Renal cortical epithelial cell (primary cell): ENCODE measurements around the gene KNL1. TPM values are rescaled to one million over a fixed set of nuclear protein-coding genes. Genes with fewer than 3 reads are reported as not detected.
"Not testable (repeated sequence)": the region's sequence is repeated elsewhere in the genome, so short reads cannot be mapped to it uniquely, and the experiment has no call there.

Experiments
- DNase-seq: peaks from one replicate; pipeline ENCODE4 v3.0.0-alpha.2; 2011; ENCODE audit warnings: low read depth
- total RNA-seq: library from RNA; depleted of rRNA; stranded (reverse); fragments of >200 nt; gene quantifications from 2 replicates; pipeline ENCODE4 v1.2.3, GENCODE V29; 2014

Gene KNL1
- total RNA-seq, 1 donor from 2014 or later = 0.80 TPM

DNA sequence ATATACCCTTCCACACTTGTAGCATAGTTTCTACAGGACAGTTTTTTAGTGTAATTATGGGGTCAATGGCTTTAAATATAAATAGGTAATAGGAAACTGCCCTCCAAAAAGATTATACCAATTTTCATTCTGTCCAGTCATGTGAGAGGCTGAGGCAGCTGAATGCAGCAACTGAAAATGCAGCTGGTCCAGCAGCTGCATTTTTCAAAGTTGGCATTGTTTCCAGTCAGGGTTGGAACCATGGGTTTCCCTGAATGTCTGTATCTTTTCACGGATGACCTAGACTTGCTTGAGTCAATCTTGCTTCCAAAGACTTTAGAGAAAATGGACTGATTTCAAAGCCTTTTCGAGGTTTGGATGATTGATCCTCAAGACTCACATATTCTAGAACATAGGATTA, 9.9 kb upstream of the KNL1 start:
- no peak for DNase-seq

DNA sequence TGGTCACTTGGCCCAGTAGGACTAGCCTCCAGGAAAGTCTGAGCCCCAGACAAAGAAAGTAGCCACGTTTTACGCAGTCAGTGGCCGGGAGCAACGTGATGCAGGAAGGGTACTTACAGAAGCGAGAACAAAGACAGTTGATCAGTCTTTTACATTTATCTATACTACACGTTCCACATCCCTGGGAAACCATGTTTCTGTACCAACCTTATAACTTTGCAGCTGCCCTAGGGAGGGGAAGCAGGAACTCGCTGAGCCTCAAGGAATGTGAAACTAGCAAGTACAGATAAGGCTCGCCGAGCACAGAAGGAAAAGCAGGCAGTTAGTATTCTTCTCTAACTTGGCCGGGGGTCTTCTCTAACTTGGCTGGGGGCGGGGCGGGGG, 3.4 kb upstream of the KNL1 start:
- no peak for DNase-seq

DNA sequence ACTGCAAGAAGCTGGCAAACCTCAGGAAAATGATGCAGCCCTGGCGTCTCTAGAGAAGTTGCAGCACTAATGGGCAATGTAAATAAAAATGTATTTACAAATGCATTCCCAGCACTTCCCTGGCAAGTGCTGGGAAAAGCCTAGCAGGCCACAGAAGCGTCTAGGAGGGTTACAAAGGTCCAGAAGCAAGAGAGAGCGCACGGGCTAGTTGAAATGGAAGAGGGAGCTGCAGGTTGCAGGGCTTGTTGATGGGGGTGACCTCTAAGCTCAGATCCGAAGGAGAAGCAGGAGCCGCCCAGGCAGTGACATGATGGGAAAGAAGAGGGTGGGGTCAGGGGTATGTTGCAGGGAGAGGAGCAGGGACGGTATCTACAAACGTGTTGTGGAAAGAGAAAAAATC, 2.7 kb upstream of the KNL1 start:
- no peak for DNase-seq

DNA sequence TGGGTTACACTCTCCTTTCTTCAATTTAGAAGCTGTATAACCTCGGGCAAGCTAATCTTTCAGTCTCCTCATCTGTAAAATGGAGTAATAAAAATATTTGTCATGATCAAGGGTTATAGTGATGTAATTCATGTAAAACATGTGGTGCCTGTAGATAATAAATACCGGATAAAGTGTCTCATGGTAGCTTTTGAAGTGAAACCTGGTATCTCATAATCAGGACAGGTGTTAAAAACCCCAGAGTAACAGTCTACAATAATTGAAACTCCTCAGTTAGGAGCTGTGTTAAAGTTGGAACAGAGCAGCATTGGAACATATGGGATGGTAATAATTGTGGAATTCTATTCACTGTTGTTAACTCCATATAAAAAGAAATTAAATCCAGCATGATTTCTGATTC, 884 bp upstream of the KNL1 start:
- no peak for DNase-seq

DNA sequence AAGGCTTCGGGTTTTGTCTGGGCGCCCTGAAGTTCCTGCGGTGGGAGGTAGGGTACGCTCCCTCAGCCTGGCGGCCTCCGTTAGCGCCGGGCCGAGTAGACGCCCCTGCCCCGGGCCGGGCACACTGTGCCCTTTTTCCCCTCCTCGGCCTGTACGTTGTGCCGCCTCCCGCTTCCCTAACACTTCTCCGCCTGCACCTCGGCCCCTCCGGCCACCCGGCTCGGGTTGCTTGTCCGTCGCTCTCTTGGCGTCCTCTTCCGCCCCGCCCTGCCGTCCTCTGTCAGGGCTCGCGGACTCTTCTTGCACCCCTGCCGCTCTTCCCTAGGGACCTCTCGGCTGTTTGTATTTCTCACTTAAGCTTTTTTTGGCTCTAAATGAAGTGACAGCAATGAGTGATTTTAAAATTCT, 384 bp downstream of the KNL1 start:
- DNase-seq = no peak

DNA sequence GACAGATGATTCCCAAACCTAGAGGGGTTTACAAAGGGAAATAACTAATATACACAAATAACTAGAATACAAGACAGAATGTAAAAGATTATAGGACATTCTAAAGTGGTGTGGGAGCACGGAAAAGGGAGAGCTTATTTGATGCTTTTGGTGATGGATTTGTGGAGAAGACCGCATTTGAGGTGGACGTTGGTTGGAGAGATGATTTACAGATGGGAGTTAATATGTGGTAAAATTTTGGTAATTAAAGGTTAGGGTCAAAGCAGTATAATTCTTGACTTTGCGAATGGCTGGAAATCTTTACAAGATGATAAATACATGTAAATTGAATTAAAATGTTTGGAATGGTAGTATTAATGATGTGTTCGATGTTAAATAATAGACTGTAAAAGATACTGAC, 1.2 kb downstream of the KNL1 start:
- no peak for DNase-seq

DNA sequence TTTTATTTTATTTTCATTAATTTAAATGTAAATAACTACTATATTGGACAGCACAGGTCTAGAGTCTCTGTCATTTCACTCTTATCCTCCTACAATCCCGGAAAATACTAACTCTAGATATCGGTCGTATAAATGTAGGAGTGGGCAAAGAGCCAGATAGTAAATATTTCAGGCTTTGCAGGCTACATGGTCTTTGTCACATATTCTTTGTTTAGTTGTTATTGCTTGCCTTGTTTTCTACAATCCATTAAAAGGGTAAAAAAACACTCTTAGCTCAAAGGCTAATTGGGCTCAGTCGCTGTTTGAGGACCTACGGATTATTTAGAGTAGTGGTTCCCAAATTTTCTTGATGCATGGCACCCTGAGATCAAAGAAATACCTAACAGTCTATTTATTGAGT, 1.7 kb downstream of the KNL1 start:
- DNase-seq = no peak

DNA sequence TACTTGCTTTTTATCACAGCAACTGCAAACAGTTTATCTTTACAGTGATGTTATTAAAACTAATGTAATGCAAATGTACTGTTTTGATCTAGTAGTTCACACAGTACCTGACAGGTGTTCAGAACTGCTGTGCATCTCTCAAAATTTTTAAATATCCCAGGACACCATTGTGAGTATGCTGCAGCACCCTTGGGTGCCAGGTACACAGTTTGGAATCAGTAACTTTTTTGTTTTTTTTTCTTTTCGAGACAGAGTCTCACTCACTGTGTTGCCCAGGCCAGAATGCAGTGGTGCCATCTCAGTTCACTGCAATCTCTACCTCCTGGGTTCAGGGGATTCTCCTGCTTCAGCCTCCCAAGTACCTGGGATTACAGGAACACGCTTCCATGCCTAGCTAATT, 3.0 kb downstream of the KNL1 start:
- no peak for DNase-seq

DNA sequence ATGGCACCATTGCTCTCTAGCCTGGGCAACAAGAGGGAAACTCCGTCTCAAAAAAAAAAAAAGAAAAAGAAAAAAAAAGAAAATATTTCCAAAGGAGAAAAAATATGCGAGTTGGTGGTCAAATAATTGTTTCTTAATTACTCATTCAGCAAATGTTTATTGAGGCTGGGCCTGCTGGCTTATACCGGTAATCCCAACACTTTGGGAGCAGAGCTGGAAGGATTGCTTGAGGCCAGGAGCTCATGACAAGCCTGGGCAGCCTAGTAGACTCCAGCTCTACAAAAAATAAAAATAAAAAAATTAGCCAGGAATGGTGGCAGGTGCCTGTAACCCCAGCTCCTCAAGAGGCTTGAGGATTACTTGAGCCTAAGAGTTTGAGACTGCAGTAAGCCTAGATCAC, 4.1 kb downstream of the KNL1 start:
- no peak for DNase-seq

DNA sequence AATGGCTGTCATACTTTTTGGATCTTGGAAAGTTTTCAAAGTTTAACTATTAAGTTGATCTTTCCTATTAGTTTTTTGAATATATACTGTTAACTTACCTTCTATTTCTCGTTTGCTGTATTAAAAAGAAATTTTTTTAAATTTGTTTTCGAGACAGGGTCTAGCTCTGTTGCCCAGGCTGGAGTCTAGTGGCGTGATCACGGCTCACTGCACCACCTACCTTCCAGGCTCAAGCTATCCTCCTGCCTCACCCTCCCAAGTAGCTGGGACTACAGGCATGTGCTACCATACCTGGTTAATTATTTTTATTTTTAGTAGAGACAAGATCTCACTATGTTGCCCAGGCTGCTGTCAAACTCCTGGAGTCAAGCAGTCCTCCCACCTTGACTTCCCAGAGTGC, 4.6 kb downstream of the KNL1 start:
- DNase-seq = no peak

DNA sequence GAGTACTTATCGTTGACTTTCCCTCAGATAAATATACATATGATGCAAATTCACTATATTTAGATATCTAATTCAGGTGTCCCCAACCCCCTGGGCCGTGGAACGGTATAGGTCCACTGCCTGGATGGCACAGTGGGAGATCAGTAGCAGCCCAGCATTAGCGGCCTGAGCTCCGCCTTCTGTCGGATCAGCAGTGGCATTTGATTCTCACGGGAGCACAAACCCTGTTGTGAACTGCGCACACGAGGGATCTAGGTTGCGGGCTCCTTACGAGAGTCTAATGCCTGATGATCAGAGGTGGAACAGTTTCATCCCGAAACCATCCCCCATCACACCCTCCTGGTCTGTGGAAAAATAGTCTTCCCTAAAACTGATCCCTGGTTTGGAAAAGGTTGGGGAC, 6.9 kb downstream of the KNL1 start:
- no peak for DNase-seq

DNA sequence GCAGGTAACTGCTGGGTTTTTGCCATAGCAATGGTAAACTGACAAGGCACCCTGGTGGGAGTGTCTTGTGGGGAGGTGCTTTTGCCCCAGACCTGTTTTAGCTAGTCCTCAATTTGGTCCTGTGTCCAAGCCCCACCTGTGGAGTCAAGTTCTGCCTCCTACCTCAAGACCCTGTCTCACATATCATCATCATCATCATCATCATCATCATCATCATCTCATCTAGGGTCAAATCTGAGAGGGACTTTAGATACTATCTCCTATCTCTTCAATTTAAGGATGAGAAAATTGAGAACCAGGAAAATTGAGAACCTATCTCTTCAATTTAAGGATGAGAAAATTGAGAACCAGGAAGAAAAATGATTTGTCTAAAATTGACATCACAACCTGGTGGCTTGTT, 9.9 kb downstream of the KNL1 start:
- DNase-seq = no peak

DNA sequence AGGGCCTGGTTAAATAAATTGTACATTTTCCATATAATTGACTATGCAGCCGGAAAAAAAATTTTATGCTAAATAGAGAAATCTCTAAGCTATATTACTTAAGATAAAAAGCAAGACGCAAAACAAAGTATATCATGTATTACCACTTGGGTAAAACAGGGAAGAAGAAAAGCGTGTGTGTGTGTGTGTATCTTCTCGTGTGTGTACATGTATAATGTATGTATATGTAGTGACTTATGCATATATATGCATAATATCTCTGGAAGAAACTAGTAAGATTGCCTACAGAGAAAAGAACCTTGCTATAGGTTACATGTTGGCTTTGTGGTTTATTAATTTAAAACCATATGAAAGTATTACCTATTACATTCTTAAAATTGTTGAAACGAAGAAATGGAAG, 19.0 kb downstream of the KNL1 start:
- DNase-seq = no peak

DNA sequence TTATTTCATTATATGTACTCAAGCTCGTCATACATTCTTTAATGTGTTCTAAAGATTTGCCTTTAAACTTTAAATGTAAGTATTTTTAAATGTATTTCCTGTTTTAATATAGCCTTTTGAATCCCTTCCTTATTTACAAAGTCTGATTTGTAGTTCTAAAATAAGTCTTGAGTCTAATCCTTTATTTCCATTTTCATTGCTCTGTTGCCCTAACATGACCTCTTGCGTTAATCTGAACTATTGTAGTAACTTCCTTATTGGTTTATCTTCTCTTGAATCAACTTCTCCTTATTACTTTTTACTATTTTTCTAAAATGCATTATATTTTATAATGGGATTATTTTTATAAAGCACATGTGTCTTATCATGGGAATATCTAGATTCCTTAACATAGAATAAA, 24.0 kb downstream of the KNL1 start:
- DNase-seq = no peak

DNA sequence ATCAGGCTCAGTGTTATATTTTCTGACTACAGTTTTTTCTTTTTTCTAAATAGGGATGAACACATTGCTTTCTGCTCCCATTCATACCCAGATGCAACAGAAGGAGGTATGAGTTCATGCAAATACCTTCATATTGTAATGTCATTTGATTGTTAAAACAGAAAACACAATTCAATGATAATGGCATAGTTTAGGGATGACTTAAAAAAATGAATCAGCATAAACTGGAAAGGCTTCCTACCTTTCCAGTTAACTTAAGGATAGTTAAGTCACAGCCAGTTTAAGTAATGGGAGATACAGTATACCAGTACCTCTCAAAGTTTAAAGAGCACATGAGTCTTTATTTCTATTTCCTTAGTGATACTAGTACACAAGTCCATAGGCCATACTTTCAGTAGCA, 24.9 kb downstream of the KNL1 start:
- DNase-seq = no peak

DNA sequence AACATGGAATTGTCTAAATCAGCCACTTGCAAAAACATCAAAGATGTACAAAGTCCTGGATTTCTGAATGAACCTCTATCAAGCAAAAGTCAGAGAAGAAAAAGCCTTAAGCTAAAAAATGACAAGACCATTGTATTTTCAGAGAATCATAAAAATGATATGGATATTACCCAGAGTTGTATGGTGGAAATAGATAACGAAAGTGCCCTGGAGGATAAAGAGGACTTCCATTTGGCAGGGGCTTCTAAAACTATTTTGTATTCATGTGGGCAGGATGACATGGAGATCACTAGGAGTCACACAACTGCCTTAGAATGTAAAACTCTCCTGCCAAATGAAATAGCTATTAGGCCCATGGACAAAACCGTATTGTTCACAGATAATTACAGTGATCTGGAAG, 29.3 kb downstream of the KNL1 start:
- DNase-seq = no peak

DNA sequence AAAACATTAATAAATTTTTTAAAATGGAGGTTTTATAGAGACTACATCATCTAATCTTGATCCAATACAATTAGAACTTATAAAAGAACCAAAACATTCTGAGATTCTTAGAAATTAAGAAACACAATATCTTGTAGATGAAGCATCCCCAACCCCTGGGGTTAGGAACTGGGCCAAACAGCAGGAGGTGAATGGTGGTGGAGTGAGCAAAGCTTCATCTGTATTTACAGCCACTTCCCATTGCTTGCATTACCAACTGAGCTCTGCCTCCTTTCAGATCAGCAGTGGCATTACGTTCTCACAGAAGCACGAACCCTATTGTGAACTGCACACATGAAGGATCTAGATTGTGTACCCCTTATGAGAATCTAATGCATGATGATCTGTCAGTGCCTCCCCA, 36.3 kb downstream of the KNL1 start:
- no peak for DNase-seq

DNA sequence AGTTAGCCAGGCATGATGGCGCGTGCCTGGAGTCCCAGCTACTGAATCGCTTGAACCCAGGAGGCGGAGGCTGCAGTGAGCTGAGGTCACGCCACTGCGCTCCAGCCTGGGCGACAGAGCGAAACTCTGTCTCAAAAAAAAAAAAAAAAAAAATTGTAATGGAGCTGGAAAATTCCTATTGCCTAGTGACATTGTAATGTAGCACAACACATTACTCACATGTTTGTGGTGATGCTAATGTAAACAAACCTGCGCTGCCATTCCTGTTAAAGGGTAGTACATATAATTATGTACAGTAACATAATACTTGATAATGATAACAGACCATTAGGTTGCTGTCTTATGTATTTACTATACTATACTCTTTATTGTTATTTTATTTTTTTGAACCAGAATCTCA, 39.1 kb downstream of the KNL1 start:
- peak; percentile 43 for DNase-seq

DNA sequence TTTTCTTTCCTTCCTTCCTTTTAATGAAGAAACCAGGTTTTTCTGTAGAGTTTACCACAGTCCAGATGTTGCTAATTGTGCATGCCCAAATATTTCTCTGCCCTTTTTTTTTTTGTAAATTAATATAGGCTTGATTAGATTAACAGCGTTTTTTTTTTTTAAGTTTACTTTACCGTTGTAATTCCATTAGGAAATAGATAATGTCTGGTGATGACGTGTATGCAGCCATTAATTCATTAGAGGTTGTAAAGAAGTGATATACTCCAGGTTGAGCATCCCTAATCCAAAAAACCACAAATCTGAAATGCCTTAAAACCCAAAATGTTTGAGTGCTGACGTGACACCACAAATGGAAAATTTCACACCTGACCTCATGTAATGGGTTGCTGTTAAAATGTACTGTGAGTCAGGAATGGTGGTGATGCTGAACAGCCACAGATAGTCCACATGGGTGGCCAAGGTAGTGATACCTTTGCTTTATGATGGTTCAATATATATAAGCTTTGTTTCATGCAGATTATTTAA, 43.2 kb downstream of the KNL1 start:
- DNase-seq = no peak

DNA sequence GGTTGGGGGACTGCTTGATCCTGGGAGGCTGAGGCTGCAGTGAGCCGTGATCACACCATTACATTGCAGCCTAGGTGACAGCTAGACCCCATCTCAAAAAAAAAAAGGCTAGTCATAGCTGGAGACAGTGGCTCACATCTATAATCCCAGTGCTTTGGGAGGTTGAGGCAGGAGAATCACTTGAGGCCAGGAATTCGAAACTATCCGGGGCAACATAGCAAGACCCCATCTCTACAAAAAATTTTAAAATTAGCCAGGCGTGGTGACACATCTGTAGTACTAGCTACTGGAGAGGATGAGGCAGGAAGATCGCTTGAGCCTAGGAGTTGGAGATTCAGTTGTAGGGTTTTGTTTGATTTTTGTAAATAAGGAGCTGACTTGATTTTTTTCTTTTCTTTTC, 45.6 kb downstream of the KNL1 start:
- no peak for DNase-seq

DNA sequence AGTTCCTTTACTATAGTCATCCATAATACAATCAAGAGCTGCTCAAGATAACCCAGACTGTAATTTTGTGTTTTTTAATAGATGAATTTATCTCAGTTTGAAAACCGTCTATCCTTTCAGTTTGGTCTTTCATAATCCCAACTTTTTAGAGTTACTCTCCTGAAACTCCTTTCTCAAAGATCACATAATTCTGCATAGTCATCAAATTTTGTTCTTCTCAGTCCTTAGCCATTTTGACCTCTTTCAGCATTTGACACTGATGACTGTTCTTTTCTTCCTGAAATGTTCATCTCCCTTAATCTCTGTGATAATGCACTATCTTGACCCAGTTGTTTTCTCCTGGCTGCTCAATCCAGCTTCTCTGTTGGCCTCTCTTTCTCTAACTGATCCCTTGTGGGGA, 53.5 kb downstream of the KNL1 start:
- no peak for DNase-seq

DNA sequence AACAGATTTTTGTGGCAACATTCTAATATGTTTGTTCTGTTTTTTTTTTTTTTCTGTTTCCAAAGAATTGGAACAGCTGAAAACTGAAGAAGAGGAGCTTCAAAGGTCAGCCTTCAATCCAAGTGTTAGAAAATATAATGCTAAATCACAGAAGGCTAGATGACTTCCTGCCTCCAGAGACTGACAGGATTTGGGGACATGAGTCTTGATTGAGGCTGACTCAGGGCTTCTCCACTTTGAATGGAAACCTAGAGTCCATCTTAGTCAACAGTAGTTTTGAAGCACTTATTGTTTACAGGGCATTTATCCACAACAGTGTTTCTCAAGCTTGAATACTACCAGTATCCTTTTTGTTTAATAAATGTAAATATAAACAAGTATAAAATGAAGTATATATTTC, 56.4 kb downstream of the KNL1 start:
- no peak for DNase-seq

DNA sequence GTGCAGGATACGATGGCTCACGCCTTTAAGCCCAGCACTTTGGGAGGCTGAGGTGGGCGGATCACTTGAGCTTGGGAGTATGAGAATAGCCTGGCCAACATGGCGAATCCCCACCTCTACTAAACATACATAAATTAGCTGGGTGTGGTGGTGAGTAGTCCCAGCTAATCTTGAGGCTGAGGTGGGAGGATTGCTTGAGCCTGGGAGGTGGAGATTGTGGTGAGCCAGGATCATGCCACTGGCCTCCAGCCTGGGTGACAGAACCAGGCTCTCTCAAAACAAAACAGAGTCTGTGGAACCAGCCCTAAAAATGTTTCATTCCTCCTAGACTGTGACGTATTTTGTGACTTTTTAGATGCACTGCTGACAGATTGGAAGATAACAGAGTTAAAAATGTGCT, 66.6 kb downstream of the KNL1 start:
- DNase-seq = no peak

DNA sequence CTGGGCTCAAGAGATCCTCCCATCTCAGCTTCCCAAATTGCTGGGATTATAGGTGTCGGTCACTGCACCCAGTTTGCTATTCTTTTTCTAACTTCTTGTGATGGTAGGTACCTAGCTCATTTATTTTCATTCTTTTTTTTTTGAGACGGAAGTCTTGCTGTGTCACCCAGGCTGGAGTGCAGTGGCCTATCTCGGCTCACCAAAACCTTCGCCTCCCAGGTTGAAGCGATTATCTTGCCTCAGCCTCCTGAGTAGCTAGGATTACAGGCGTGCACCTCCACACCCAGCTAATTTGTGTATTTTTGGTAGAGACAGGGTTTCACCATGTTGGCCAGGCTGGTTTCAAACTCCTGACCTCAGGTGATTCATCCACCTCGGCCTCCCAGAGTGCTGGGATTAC, 70.9 kb downstream of the KNL1 start:
- no peak for DNase-seq

DNA sequence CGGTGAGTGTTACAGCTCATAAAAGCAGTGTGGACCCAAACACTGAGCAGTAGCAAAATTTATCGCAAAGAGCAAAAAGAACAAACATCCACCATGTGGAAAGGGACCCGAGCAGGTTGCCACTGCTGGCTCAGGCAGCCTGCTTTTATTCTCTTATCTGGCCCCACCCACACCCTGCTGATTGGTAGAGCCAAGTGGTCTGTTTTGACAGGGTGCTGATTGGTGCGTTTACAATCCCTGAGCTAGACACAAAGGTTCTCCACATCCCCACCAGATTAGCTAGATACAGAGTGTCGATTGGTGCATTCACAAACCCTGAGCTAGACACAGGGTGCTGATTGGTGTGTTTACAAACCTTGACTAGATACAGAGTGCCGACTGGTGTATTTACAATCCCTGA, 82.2 kb downstream of the KNL1 start:
- DNase-seq = not testable (repeated sequence)
